Measurements from ENCODE around the gene ZNF420.

ZNF420 gene

DNA sequence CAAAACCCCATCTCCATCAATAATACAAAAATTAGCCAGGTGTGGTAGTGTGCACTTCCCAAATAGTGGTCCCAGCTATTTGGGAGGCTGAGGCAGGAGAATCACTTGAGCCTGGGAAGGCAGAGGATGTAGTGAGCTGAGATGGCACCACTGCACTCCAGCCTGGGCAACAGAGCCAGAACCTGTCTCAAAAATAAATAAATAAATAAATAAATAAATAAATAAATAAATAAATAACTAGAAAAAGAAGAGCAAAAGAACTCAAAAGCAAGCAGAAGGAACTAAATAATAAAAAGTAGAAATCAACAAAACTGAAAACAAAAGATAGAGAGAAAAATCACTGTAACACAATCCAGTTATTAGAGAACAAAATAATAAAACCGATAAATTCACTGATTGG, 81.9 kb downstream of the ZNF420 start:
- no peak for DNase-seq

DNA sequence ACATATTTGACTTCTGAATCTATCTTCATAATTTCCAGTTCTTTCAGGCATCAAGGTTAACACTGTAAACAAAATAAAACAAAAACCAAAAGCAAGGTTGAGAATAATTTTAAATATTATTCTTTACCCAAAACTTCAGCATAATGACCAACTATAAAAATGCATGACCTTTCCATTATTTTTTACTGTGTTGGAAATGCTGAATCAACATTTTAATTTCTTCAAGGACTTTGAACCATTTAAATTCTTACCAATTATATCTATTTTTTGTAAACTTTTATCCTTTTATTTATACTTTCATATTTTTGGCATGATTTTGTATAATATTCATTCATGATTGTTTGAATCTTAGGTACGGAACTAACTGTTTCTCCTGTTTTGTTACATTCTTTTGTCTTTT, 87.4 kb downstream of the ZNF420 start:
- no peak for DNase-seq

GRCh38 chr19:37172368-37173366, 94.4 kb downstream of the ZNF420 start, which contains the start of gene ZNF585A:
TSS of gene ZNF585A (minus strand) at chr19:37172695. CDS start at chr19:37169910, 2,785 bp downstream.
- DNase-seq = peak; percentile 87
